OCI-M2 (cell line): ENCODE measurements around the gene ZBTB37.
"Not testable (repeated sequence)": the region's sequence is repeated elsewhere in the genome, so short reads cannot be mapped to it uniquely, and the experiment has no call there.

Source experiments
- DNase-seq: peaks from one replicate; lab custom pipeline; 2025; ENCODE audit not compliant: unreplicated experiment; lab: John Stamatoyannopoulos, UW

ZBTB37 gene

GRCh38 chr1:173864179-173864867, 3.9 kb upstream of the ZBTB37 start:
- no peak for DNase-seq

GRCh38 chr1:173865468-173866164, 2.6 kb upstream of the ZBTB37 start:
- DNase-seq, result no peak

GRCh38 chr1:173866413-173867115, 1.6 kb upstream of the ZBTB37 start:
- DNase-seq, result no peak

GRCh38 chr1:173867141-173867752, 933 bp upstream of the ZBTB37 start:
- no peak for DNase-seq

GRCh38 chr1:173867753-173868265, 371 bp upstream of the ZBTB37 start, which contains the start of gene GAS5:
TSS of gene GAS5 (minus strand) at chr1:173867989.
- DNase-seq, result peak; percentile 82

GRCh38 chr1:173869021-173869359, 810 bp downstream of the ZBTB37 start:
- DNase-seq, result no peak

- no peak for DNase-seq
Measured at GRCh38 chr1:173870252-173871075, 2.3 kb downstream of the ZBTB37 start.

GRCh38 chr1:173871091-173871490, 2.9 kb downstream of the ZBTB37 start:
- no peak for DNase-seq

- no peak for DNase-seq
Measured at GRCh38 chr1:173871500-173871899, 3.3 kb downstream of the ZBTB37 start.

- no peak for DNase-seq
Measured at GRCh38 chr1:173876732-173877131, 8.6 kb downstream of the ZBTB37 start.

- DNase-seq, result no peak
Measured at GRCh38 chr1:173878251-173878650, 10.1 kb downstream of the ZBTB37 start.

GRCh38 chr1:173881117-173881516, 12.9 kb downstream of the ZBTB37 start:
- not testable (repeated sequence) for DNase-seq

- DNase-seq, result no peak
Measured at GRCh38 chr1:173884701-173885100, 16.5 kb downstream of the ZBTB37 start.

GRCh38 chr1:173886746-173887611, 18.8 kb downstream of the ZBTB37 start:
- DNase-seq, result no peak

GRCh38 chr1:173887627-173888026, 19.4 kb downstream of the ZBTB37 start:
- no peak for DNase-seq

- no peak for DNase-seq
Measured at GRCh38 chr1:173888749-173889148, 20.6 kb downstream of the ZBTB37 start.

- DNase-seq, result no peak
Measured at GRCh38 chr1:173889885-173890284, 21.7 kb downstream of the ZBTB37 start.

GRCh38 chr1:173893611-173894010, 25.4 kb downstream of the ZBTB37 start:
- DNase-seq, result no peak

GRCh38 chr1:173894189-173894588, 26.0 kb downstream of the ZBTB37 start:
- no peak for DNase-seq

- no peak for DNase-seq
Measured at GRCh38 chr1:173900427-173900826, 32.2 kb downstream of the ZBTB37 start.
